ENCODE results near the gene AMY2B. TPM values are rescaled to one million over a fixed set of nuclear protein-coding genes. Genes with fewer than 3 reads are reported as not detected.
"Not testable (repeated sequence)": the region's sequence is repeated elsewhere in the genome, so short reads cannot be mapped to it uniquely, and the experiment has no call there.

The AMY2B gene
- total and polyA plus RNA-seq, 4 donors: 21.3 to 62.1 (median 35.9) TPM

- Histone ChIP-seq H3K4me3 (ENCODE audit: low read depth, low read length) (no peak overlapping the region), H3K4me1 (ENCODE audit: control insufficient read depth, insufficient read depth, low read length) (no peaks in the 10 kb centered on the region), H3K27ac (ENCODE audit: low read depth, low read length) (no peak overlapping the region), H3K36me3 (ENCODE audit: control insufficient read depth, insufficient read depth, low read length) (no peaks in the 10 kb centered on the region), H3K9me3 (ENCODE audit: control insufficient read depth, insufficient read depth, low read length) (peaks cover 7% of the 10 kb centered on the region), H3K27me3 (ENCODE audit: control insufficient read depth, insufficient read depth, low read length) (no peaks in the 10 kb centered on the region)
- DNase-seq (ENCODE audit: low read depth in 4 of 6, low spot score in 6 of 6): no peak
- no CpG with 5 or more reads among the region's 2 CpGs for WGBS (ENCODE audit: insufficient coverage)
Measured at GRCh38 chr1:103584537-103584936, 13.1 kb downstream of the AMY2B start.

DNA sequence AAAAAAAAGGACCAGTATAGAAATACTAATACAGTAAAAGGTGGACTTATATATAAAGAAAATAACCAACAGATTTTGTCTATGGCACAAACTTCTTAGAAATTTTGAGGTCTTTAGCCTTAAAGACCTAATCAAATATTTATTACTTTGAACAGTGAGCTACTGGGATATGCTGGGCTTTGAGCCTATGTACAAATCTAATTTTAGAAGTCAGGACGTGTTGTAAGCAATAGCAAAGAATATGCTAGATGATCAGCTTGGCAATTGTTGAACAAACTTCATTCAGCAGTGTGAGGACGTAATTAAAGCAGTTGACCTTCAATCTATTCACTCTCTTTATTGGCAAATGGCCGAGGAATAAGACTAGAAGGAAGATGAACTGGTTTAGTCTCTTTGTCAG lies 31.4 kb downstream of the AMY2B start:
- not testable (repeated sequence) for H3K4me1 ChIP-seq (ENCODE audit: control insufficient read depth, insufficient read depth, low read length); H3K4me3 ChIP-seq (ENCODE audit: low read depth, low read length); H3K9me3 ChIP-seq (ENCODE audit: control insufficient read depth, insufficient read depth, low read length); H3K27me3 ChIP-seq (ENCODE audit: control insufficient read depth, insufficient read depth, low read length); H3K27ac ChIP-seq (ENCODE audit: low read depth, low read length); DNase-seq (ENCODE audit: low read depth in 4 of 6, low spot score in 6 of 6); H3K36me3 ChIP-seq (ENCODE audit: control insufficient read depth, insufficient read depth, low read length)
- no CpG with 5 or more reads among the region's 3 CpGs for WGBS (ENCODE audit: insufficient coverage)

- H3K4me3 ChIP-seq (ENCODE audit: low read depth, low read length): no peak overlapping the region
- no peak overlapping the region for H3K27ac ChIP-seq (ENCODE audit: low read depth, low read length)
- H3K36me3 ChIP-seq (ENCODE audit: control insufficient read depth, insufficient read depth, low read length): no peaks in the 10 kb centered on the region
- H3K9me3 ChIP-seq (ENCODE audit: control insufficient read depth, insufficient read depth, low read length): no peaks in the 10 kb centered on the region
- no CpG with 5 or more reads among the region's 2 CpGs for WGBS (ENCODE audit: insufficient coverage)
- no peak for DNase-seq (ENCODE audit: low read depth in 4 of 6, low spot score in 6 of 6)
- no peaks in the 10 kb centered on the region for H3K27me3 ChIP-seq (ENCODE audit: control insufficient read depth, insufficient read depth, low read length)
- no peaks in the 10 kb centered on the region for H3K4me1 ChIP-seq (ENCODE audit: control insufficient read depth, insufficient read depth, low read length)
Measured at GRCh38 chr1:103616362-103616761, 45.0 kb downstream of the AMY2B start.

- H3K27me3 ChIP-seq (ENCODE audit: control insufficient read depth, insufficient read depth, low read length); H3K4me1 ChIP-seq (ENCODE audit: control insufficient read depth, insufficient read depth, low read length): not testable (repeated sequence)
Measured at GRCh38 chr1:103616994-103617477, 45.6 kb downstream of the AMY2B start, which contains the start of gene AMY2A. Gene AMY2A (plus strand): TSS chr1:103617427. CDS start chr1:103617441, 14 bp downstream.

GRCh38 chr1:103627436-103627835 lies 56.0 kb downstream of the AMY2B start:
- H3K4me1 ChIP-seq (ENCODE audit: control insufficient read depth, insufficient read depth, low read length); H3K27ac ChIP-seq (ENCODE audit: low read depth, low read length); H3K4me3 ChIP-seq (ENCODE audit: low read depth, low read length); H3K9me3 ChIP-seq (ENCODE audit: control insufficient read depth, insufficient read depth, low read length); DNase-seq (ENCODE audit: low read depth in 4 of 6, low spot score in 6 of 6); H3K36me3 ChIP-seq (ENCODE audit: control insufficient read depth, insufficient read depth, low read length); H3K27me3 ChIP-seq (ENCODE audit: control insufficient read depth, insufficient read depth, low read length): not testable (repeated sequence)
- no CpG with 5 or more reads among the region's 4 CpGs for WGBS (ENCODE audit: insufficient coverage)

More at GRCh38 chr1:103616994-103617477, 45.6 kb downstream of the AMY2B start, which contains the start of gene AMY2A:
- H3K27ac ChIP-seq (ENCODE audit: low read depth, low read length); DNase-seq (ENCODE audit: low read depth in 4 of 6, low spot score in 6 of 6); H3K9me3 ChIP-seq (ENCODE audit: control insufficient read depth, insufficient read depth, low read length); H3K36me3 ChIP-seq (ENCODE audit: control insufficient read depth, insufficient read depth, low read length); H3K4me3 ChIP-seq (ENCODE audit: low read depth, low read length): not testable (repeated sequence)
- WGBS (ENCODE audit: insufficient coverage): no CpG with 5 or more reads among the region's 3 CpGs

Other genes starting within 250 kb of the AMY2B start
- gene RNPC3, start 45.9 kb upstream of the AMY2B start, total RNA-seq: 10 to 100 TPM; 24.6 to 25.2 TPM
- gene RNPC3, start 45.9 kb upstream of the AMY2B start, polyA plus RNA-seq (ENCODE audit: insufficient read length in 2 of 2): 10 to 100 TPM; 36.7 to 42.7 TPM
- gene AMY2A, start 45.8 kb downstream of the AMY2B start, total RNA-seq: under 1 TPM in 1 of 2 donors, not detected in 1; 0.69 TPM
- gene AMY2A, start 45.8 kb downstream of the AMY2B start, polyA plus RNA-seq (ENCODE audit: insufficient read length in 2 of 2): under 1 TPM in 1 of 2 donors, not detected in 1; 0.93 TPM
- gene AMY1A, start 84.2 kb downstream of the AMY2B start, total RNA-seq: not detected
- gene AMY1A, start 84.2 kb downstream of the AMY2B start, polyA plus RNA-seq (ENCODE audit: insufficient read length in 2 of 2): not detected
- not detected for gene AMY1B, start 124.6 kb downstream of the AMY2B start, total RNA-seq
- under 1 TPM in 1 of 2 donors, not detected in 1; 0.18 TPM for gene AMY1B, start 124.6 kb downstream of the AMY2B start, polyA plus RNA-seq (ENCODE audit: insufficient read length in 2 of 2)
- not detected for gene AMY1C, start 178.3 kb downstream of the AMY2B start, total RNA-seq
- gene AMY1C, start 178.3 kb downstream of the AMY2B start, polyA plus RNA-seq (ENCODE audit: insufficient read length in 2 of 2): not detected

Data from spinal cord (tissue), 10 donors.